Gastroesophageal sphincter (tissue), 4 donors: Measurements from ENCODE around the gene PLXNB1. TPM values are rescaled to one million over a fixed set of nuclear protein-coding genes. Genes with fewer than 3 reads are reported as not detected.
"Not testable (repeated sequence)": the region's sequence is repeated elsewhere in the genome, so short reads cannot be mapped to it uniquely, and the experiment has no call there.

Experiments
- ATAC-seq: fragments of 150-250 bp; one replicate; pipeline ENCODE4 v1.9.1; 2016; ENCODE audit warnings: mild to moderate bottlenecking, moderate library complexity
- H3K27ac ChIP-seq, 4 donors: fragments of 200-600 bp; sonication (generic) in 3 of 4; 1 replicate in 3 of 4; 2 replicates in 1 of 4; pipeline ENCODE4 v1.5.1; 2016 to 2019
- H3K27me3 ChIP-seq: fragments of 200-600 bp; sonication (generic); one replicate; pipeline ENCODE4 v1.5.1; 2019
- H3K36me3 ChIP-seq, 2 donors: fragments of 200-600 bp; sonication (generic); one replicate each; pipeline ENCODE4 v1.5.1; 2019; ENCODE audit warnings: control low read depth in 1 of 2
- H3K4me1 ChIP-seq, 3 donors: fragments of 200-600 bp; sonication (generic); 1 replicate in 2 of 3; 2 replicates in 1 of 3; pipeline ENCODE4 v1.5.1; 2016 to 2019; ENCODE audit warnings: control low read depth in 2 of 3
- H3K4me3 ChIP-seq, 2 donors: fragments of 200-600 bp; sonication (generic); one replicate each; pipeline ENCODE4 v1.5.1; 2019; ENCODE audit warnings: mild to moderate bottlenecking in 1 of 2, moderate library complexity in 1 of 2
- H3K9me3 ChIP-seq, 3 donors: fragments of 200-600 bp; sonication (generic); one replicate each; pipeline ENCODE4 v1.5.1; 2017 to 2019; ENCODE audit warnings: control low read depth in 2 of 3
- EP300 ChIP-seq: sonication (generic); formaldehyde crosslinking; IDR thresholded peaks from one replicate; pipeline ENCODE4 v1.6.1; 2017; ENCODE audit warnings: antibody characterized with exemption, mild to moderate bottlenecking
- POLR2A ChIP-seq, 2 donors: fragments of 450-650 bp; IDR thresholded peaks; one replicate each; pipeline ENCODE4 v1.6.1; 2017; ENCODE audit warnings: antibody characterized with exemption in 2 of 2, mild to moderate bottlenecking in 2 of 2, moderate library complexity in 1 of 2
- POLR2AphosphoS5 ChIP-seq: sonication (generic); formaldehyde crosslinking; IDR thresholded peaks from one replicate; pipeline ENCODE4 v1.6.1; 2017; ENCODE audit warnings: antibody characterized with exemption
- WGBS, 2 donors: methylation state at CpG; one replicate each; pipeline ENCODE4 v1.1.5; 2018; ENCODE audit warnings: low coverage in 1 of 2; 5-methylcytosine and 5-hydroxymethylcytosine counted together
- total RNA-seq, 4 donors: library from RNA; depleted of rRNA; stranded (reverse); fragments of >200 nt; gene quantifications; one replicate each; pipeline ENCODE4 v1.1.0, GENCODE V29; 2016
- TF ChIP-seq, protein P1 (sequence below), 4 experiments: fragments of 200-600 bp in 2 of 4; fragments of 450-650 bp in 2 of 4; sonication (generic) in 1 of 4; IDR thresholded peaks; one replicate each; pipeline ENCODE4 v1.5.1; 2017 to 2019; ENCODE audit warnings: antibody characterized with exemption in 4 of 4, mild to moderate bottlenecking in 2 of 4, moderate library complexity in 2 of 4

Gene PLXNB1
- total RNA-seq, 4 donors from 2014 or later, result 125 to 186 (median 147) TPM

DNA sequence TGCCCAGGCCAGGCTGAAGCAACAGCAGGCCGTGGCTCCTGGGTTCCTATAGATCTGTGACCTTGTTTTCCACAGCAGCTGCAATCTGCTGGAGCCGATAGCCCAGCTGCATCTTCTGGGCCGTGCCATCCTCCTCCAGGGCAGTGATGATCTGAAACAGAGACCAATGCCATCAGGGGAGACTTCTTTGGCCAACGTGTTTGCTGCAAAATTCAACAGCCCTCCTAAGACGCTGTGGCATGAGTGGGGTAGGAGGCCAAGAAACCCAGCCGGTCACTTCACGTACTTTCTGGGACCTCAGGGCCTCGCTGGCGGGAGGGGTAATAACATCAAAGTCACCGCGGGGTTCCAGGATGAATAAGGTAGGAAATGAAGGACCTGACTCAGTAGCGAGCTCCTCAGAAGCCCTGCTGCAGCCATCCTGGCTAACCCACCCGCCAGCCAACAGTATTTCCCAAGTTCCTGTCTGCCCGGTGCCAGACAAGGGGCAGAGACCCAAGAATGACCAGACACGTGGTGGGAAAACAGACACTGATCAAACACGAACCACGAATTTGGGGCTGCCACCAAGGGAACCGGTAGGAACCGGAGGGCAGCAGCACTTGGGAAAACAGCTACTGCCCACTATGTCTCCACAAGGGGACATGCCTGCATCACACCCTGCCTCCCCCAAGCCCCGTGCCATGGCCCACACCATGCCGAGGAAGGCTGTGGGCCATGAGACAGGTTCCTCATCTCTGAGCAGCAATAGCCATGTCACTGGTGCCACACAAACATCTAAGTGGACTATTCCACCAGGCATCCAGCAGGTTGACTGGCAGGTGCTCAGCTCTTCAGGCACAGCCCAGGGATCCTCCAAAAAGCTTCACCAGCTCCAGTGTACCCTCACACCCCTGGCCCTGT is 25.2 kb downstream of the PLXNB1 start:
- Histone ChIP-seq H3K4me1 (peaks cover 6 to 44% (median 15%) of the 10 kb centered on the region in 3 donors), H3K27ac (peak overlapping the region; percentile 5 to 97 (median 92)), H3K9me3 (no peaks in the 10 kb centered on the region), H3K4me3 (no peak overlapping the region), H3K36me3 (peaks cover 0 to 66% of the 10 kb centered on the region in 2 donors), H3K27me3 (no peaks in the 10 kb centered on the region)
- WGBS, 2 donors, result 78 to 90% methylated on average over 2 to 7 of the region's 21 CpGs
- ATAC-seq, result no peak
- TF ChIP-seq POLR2AphosphoS5 (no peak), POLR2A (IDR thresholded peaks at IDR 0.05) (no peak), EP300 (no peak)
- TF ChIP-seq, protein P1, sequence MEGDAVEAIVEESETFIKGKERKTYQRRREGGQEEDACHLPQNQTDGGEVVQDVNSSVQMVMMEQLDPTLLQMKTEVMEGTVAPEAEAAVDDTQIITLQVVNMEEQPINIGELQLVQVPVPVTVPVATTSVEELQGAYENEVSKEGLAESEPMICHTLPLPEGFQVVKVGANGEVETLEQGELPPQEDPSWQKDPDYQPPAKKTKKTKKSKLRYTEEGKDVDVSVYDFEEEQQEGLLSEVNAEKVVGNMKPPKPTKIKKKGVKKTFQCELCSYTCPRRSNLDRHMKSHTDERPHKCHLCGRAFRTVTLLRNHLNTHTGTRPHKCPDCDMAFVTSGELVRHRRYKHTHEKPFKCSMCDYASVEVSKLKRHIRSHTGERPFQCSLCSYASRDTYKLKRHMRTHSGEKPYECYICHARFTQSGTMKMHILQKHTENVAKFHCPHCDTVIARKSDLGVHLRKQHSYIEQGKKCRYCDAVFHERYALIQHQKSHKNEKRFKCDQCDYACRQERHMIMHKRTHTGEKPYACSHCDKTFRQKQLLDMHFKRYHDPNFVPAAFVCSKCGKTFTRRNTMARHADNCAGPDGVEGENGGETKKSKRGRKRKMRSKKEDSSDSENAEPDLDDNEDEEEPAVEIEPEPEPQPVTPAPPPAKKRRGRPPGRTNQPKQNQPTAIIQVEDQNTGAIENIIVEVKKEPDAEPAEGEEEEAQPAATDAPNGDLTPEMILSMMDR (IDR thresholded peaks at IDR 0.05), result no peak

DNA sequence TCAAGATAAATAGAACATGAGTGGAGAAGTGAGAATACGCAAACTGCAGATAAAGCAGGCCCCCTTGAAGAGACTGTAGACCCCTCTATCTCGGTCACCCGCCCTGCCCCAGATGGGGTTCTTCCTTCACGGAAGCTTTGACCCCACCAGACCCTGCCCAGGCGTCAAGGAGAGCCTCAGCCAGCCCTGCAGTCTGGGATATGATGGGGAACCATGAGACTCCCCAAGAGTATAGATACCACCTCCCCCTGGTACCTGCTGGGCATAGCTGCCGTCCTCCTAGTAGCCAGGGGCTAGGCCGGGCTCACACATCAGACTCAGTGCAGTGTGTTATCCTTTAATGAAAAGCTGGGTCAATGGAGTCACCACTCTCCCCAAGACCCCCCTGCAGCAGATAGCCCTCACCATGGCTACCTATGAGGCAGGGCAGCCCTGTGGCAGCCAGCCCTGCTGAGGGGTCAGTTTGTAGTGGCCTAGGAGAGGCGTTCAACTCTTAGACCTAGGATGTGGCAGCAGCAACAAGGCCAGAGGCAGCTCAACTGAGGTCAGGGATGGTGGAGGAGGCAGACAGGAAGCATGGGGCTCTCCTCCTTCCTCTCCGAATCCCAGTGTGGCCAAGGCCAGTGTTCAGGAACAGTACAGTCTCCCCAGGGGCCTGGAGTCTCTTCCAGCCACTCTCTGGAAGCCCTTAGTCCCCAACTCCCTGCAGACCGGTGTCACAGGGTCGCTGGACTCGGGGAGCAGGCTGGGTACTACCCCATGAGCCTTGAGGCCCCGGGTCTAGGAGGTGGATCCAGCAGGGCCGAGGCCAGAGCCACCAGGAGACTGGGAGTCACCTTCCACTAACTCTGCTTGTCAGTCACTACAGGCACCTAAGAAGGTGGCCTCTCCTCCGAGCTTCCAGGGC is 26.1 kb downstream of the PLXNB1 start:
- peak overlapping the region; percentile 91 to 97 (median 92) for H3K27ac ChIP-seq
- peaks cover 0 to 57% of the 10 kb centered on the region in 2 donors for H3K36me3 ChIP-seq
- H3K4me3 ChIP-seq, result no peak overlapping the region
- H3K4me1 ChIP-seq, result peaks cover 6 to 41% (median 15%) of the 10 kb centered on the region in 3 donors
- ATAC-seq, result no peak
- 100% methylated on average over 1 of the region's 15 CpGs; no CpG with 5 or more reads in 1 of the 2 donors for WGBS, 2 donors
- no peaks in the 10 kb centered on the region for H3K9me3 ChIP-seq
- H3K27me3 ChIP-seq, result no peaks in the 10 kb centered on the region
- TF ChIP-seq POLR2A (IDR thresholded peaks at IDR 0.05), result no peak
- TF ChIP-seq POLR2AphosphoS5, result no peak
- TF ChIP-seq, protein P1 (IDR thresholded peaks at IDR 0.05), result no peak
- TF ChIP-seq EP300, result no peak

DNA sequence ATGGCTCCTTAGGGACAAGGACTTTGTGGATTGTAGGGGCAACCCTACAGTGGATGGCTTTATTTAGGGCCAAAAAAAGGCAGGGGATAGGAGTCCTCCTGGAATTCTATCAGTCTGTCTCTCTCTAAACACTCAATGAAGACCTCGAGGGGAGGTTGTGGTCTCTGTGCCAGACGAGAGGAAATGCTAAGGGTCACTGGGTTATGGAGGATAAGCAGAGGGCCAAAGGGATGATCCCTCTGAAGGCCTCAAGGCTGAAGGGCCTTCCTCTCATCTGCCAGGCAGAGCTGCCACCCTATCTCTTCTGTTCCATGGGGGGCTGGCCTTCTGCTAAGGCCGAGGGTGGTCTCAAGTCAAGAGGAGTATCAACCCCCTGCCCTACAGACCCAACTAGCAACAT is 27.0 kb downstream of the PLXNB1 start:
- Histone ChIP-seq H3K36me3 (peaks cover 0 to 48% of the 10 kb centered on the region in 2 donors), H3K9me3 (no peaks in the 10 kb centered on the region), H3K4me1 (peaks cover 6 to 38% (median 15%) of the 10 kb centered on the region in 3 donors), H3K27me3 (no peaks in the 10 kb centered on the region), H3K4me3 (no peak overlapping the region), H3K27ac (peak overlapping the region; percentile 91 to 97 (median 92))
- no peak for ATAC-seq
- TF ChIP-seq POLR2A (IDR thresholded peaks at IDR 0.05) (no peak), EP300 (no peak), POLR2AphosphoS5 (no peak)
- TF ChIP-seq, protein P1 (IDR thresholded peaks at IDR 0.05), result no peak
- WGBS, 2 donors, result 38% methylated on average over 2 of the region's 3 CpGs; no CpG with 5 or more reads in 1 of the 2 donors

DNA sequence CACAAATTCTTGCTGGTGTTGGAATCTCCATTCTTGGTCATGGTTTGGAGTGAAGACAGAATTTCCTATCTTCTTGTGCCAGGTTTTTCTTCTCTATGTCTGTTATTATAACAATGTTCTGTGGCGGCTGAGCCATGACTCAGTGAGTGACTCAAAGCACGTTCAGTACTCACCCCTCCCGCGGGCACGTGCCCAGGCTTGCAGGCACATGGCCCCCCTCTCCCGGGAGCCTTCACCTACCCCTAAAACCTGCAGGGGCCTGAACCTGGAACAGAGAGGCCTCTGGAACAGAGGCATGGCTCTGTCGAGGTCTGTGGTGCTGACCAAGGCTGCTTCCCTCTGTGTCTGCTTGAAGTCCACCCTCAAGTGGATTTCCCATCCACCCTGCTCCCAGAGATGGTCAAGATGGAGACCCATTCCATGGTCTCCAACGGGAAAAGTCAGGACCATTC is 27.6 kb downstream of the PLXNB1 start:
- no peaks in the 10 kb centered on the region for H3K27me3 ChIP-seq
- H3K36me3 ChIP-seq, result peaks cover 0 to 42% of the 10 kb centered on the region in 2 donors
- TF ChIP-seq POLR2AphosphoS5 (peak; percentile 96), POLR2A (IDR thresholded peaks at IDR 0.05) (no peak), EP300 (peak; percentile 63)
- TF ChIP-seq, protein P1 (IDR thresholded peaks at IDR 0.05), result no peak
- WGBS, 2 donors, result 20 to 38% methylated on average over 1 of the region's 8 CpGs
- no peak overlapping the region for H3K4me3 ChIP-seq
- peaks cover 6 to 38% (median 15%) of the 10 kb centered on the region in 3 donors for H3K4me1 ChIP-seq
- H3K27ac ChIP-seq, result peak overlapping the region; percentile 92 to 97 (median 93)
- no peaks in the 10 kb centered on the region for H3K9me3 ChIP-seq
- ATAC-seq, result peak; percentile 95

DNA sequence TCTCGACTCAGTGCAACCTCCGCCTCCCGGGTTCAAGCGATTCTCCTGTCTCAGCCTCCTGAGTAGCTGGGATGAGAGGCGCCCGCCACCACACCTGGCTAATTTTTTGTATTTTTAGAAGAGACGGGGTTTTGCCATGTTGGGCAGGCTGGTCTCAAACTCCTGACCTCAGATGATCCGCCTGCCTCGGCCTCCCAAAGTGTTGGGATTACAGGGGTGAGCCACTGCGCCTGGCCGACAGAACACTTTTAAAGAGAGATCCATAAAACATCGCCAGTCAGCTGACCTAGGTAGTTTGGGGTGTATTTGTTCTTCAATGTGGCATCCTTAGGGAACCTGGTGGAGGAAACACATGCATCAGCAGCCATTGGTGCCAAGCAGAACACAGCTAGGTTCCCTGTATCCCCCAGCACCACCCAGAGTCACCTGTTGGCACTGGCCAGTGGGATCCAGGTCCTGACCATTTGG is 28.4 kb downstream of the PLXNB1 start:
- not testable (repeated sequence) for ATAC-seq
- H3K4me1 ChIP-seq, result peaks cover 6 to 38% (median 15%) of the 10 kb centered on the region in 3 donors

More for the DNA sequence above, 28.4 kb downstream of the PLXNB1 start:
- H3K9me3 ChIP-seq, H3K4me3 ChIP-seq, H3K27me3 ChIP-seq: not testable (repeated sequence)
- WGBS, 2 donors, result 85 to 90% methylated on average over 7 of the region's 12 CpGs
- Histone ChIP-seq H3K27ac (peak overlapping the region; percentile 92 to 97 (median 93)), H3K36me3 (peaks cover 0 to 34% of the 10 kb centered on the region in 2 donors)
